Anterior cingulate cortex (tissue), 58 donors: ENCODE results near the gene MMP21.
A peak's percentile ranks its signal among the peaks of the same experiment; 100 is the strongest.

ENCODE experiments used
- DNase-seq, 58 donors: peaks; one replicate each; lab custom pipeline; 2025; lab: John Stamatoyannopoulos, UW

Gene MMP21

GRCh38 chr10:125768219-125768855 is 7.3 kb downstream of the MMP21 start:
- no peak for DNase-seq

- no peak for DNase-seq
Observed at GRCh38 chr10:125766511-125766910, 9.1 kb downstream of the MMP21 start.

GRCh38 chr10:125765835-125766234 is 9.8 kb downstream of the MMP21 start:
- DNase-seq: no peak

- DNase-seq: no peak
Observed at GRCh38 chr10:125762692-125763648, 12.7 kb downstream of the MMP21 start.

- DNase-seq: no peak
Observed at GRCh38 chr10:125761961-125762360, 13.7 kb downstream of the MMP21 start.

GRCh38 chr10:125757742-125758141 is 17.9 kb downstream of the MMP21 start:
- no peak for DNase-seq

GRCh38 chr10:125756853-125757487 is 18.7 kb downstream of the MMP21 start:
- DNase-seq: no peak

GRCh38 chr10:125756196-125756595 is 19.4 kb downstream of the MMP21 start:
- DNase-seq: no peak

- DNase-seq: no peak
Observed at GRCh38 chr10:125747417-125747816, 28.2 kb downstream of the MMP21 start.

- no peak for DNase-seq
Observed at GRCh38 chr10:125744909-125745308, 30.7 kb downstream of the MMP21 start.

GRCh38 chr10:125742465-125742864 is 33.2 kb downstream of the MMP21 start:
- no peak for DNase-seq

GRCh38 chr10:125739994-125740679 is 35.5 kb downstream of the MMP21 start:
- DNase-seq: peak in 1 of 58 donors; percentile 10

GRCh38 chr10:125738206-125738605 is 37.4 kb downstream of the MMP21 start:
- no peak for DNase-seq

- no peak for DNase-seq
Observed at GRCh38 chr10:125734823-125735222, 40.8 kb downstream of the MMP21 start.

GRCh38 chr10:125734148-125734547 is 41.5 kb downstream of the MMP21 start:
- DNase-seq: no peak

- DNase-seq: no peak
Observed at GRCh38 chr10:125727436-125727835, 48.2 kb downstream of the MMP21 start.

- DNase-seq: no peak
Observed at GRCh38 chr10:125726914-125727313, 48.7 kb downstream of the MMP21 start.

GRCh38 chr10:125722811-125723210 is 52.8 kb downstream of the MMP21 start:
- no peak for DNase-seq

- peak in 5 of 58 donors; percentile 2 to 29 (median 8) for DNase-seq
Observed at GRCh38 chr10:125721035-125721434, 54.6 kb downstream of the MMP21 start.

GRCh38 chr10:125720002-125720382 is 55.6 kb downstream of the MMP21 start:
- no peak for DNase-seq
